HL-60 (cell line): Measurements from ENCODE around the gene NOVA1.

Source experiments
- DNase-seq, 2 experiments: peaks; one replicate each; pipeline ENCODE4 v3.0.0-alpha.2; 2010 to 2020; ENCODE audit warnings: low read depth in 1 of 2, low spot score in 1 of 2
- H3K27ac ChIP-seq: fragments of 250-450 bp; sonication (Bioruptor Pico); replicated peaks from 2 replicates; pipeline ENCODE4 v1.5.1; 2020; ENCODE audit warnings: mild to moderate bottlenecking, moderate library complexity
- H3K27me3 ChIP-seq: fragments of 250-450 bp; sonication (Bioruptor Pico); 2 replicates; pipeline ENCODE4 v1.5.1; 2021; ENCODE audit warnings: mild to moderate bottlenecking, moderate library complexity; ENCODE audit not compliant: insufficient read depth, poor library complexity, severe bottlenecking
- H3K4me3 ChIP-seq: replicated peaks from 2 replicates; pipeline ENCODE4 v1.5.1; 2011; ENCODE audit warnings: mild to moderate bottlenecking, control low read depth, low read length; ENCODE audit not compliant: insufficient read depth
- CTCF ChIP-seq: IDR thresholded peaks from one replicate; pipeline ENCODE4 v1.5.1; 2011; ENCODE audit warnings: low read length, control low read depth, inconsistent platforms; ENCODE audit not compliant: insufficient read depth
- GABPA ChIP-seq: IDR thresholded peaks from 2 replicates; pipeline ENCODE4 v1.6.1; 2012; ENCODE audit warnings: low read depth
- POLR2AphosphoS5 ChIP-seq: IDR thresholded peaks from 2 replicates; pipeline ENCODE4 v1.6.1; 2012; ENCODE audit warnings: low read depth
- REST ChIP-seq: IDR thresholded peaks from 2 replicates; pipeline ENCODE4 v1.6.1; 2012; ENCODE audit warnings: low read depth; ENCODE audit not compliant: insufficient replicate concordance
- SPI1 ChIP-seq: IDR thresholded peaks from 2 replicates; pipeline ENCODE4 v1.6.1; 2012; ENCODE audit warnings: low read depth, mild to moderate bottlenecking, borderline replicate concordance

The NOVA1 gene

GRCh38 chr14:26414926-26415325 lies 182.9 kb downstream of the NOVA1 start:
- DNase-seq, result no peak
- H3K27ac ChIP-seq, result no peak overlapping the region
- TF ChIP-seq SPI1, result no peak
- no peak for TF ChIP-seq REST
- no peak for TF ChIP-seq POLR2AphosphoS5
- no peak for TF ChIP-seq CTCF
- no peak for TF ChIP-seq GABPA
- H3K27me3 ChIP-seq, result no peaks in the 10 kb centered on the region
- H3K4me3 ChIP-seq, result no peak overlapping the region

GRCh38 chr14:26414103-26414502 lies 183.7 kb downstream of the NOVA1 start:
- Histone ChIP-seq H3K4me3 (no peak overlapping the region), H3K27ac (no peak overlapping the region), H3K27me3 (no peaks in the 10 kb centered on the region)
- TF ChIP-seq SPI1 (no peak), REST (no peak), GABPA (no peak), POLR2AphosphoS5 (no peak), CTCF (no peak)
- no peak for DNase-seq

- Histone ChIP-seq H3K27ac (no peak overlapping the region), H3K27me3 (no peaks in the 10 kb centered on the region), H3K4me3 (no peak overlapping the region)
- no peak for TF ChIP-seq CTCF
- TF ChIP-seq REST, result no peak
- TF ChIP-seq POLR2AphosphoS5, result no peak
- no peak for TF ChIP-seq SPI1
- no peak for TF ChIP-seq GABPA
- no peak for DNase-seq
These were observed 185.4 kb downstream of the NOVA1 start for GRCh38 chr14:26412421-26412820.
